ENCODE results near the gene FAN1. TPM values are rescaled to one million over a fixed set of nuclear protein-coding genes. Genes with fewer than 3 reads are reported as not detected.
A peak's percentile ranks its signal among the peaks of the same experiment; 100 is the strongest.

The FAN1 gene
- total RNA-seq, 1 experiment from 2014 or later: 27.7 TPM

DNA sequence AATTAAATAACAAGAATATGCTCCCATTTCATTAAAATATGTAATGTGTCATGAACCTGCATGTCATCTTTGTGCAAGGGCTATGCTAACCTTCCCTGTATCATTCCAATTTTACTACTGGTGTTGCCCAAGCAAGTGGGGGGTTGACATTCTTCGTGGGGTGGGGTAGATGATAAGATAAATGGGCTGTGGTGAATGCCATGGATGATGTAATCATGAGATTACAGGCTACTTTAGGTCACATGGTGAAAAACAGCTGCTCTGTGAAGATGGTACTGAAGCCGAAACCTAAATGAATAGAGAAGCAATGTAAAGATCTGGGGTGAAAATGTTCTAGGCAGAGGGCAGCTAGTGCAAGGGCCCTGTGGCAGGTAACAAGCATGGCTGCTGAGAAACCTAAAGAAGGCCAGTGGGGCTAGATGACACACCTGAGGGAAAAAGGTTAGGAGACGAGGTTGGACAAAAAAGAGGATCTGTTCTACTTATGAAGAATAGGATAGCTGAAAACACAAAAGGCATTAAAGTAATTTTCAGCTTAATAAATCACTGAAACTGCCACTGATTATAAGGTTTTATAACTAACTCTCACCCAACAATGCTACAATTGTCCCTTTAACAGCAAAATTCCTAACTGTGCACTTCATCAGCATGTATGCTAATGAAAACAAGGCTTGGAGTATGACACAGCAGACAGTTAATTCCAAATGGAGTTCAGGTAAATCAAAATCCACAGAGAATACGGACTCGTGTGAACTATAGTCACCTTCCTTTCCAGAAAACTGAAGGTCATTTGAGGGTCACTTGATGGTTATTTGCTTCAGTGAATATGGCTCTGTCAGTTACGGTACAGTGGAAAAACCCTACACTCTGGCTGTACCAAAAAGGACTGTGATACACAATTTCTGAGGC is 52.8 kb downstream of the FAN1 start:
- peak; percentile 30 for DNase-seq (ENCODE audit: low read depth)

- DNase-seq (ENCODE audit: low read depth): no peak
Measured at GRCh38 chr15:30958219-30958618, 54.5 kb downstream of the FAN1 start.

GRCh38 chr15:30962079-30962478 is 58.4 kb downstream of the FAN1 start:
- no peak for DNase-seq (ENCODE audit: low read depth)

DNA sequence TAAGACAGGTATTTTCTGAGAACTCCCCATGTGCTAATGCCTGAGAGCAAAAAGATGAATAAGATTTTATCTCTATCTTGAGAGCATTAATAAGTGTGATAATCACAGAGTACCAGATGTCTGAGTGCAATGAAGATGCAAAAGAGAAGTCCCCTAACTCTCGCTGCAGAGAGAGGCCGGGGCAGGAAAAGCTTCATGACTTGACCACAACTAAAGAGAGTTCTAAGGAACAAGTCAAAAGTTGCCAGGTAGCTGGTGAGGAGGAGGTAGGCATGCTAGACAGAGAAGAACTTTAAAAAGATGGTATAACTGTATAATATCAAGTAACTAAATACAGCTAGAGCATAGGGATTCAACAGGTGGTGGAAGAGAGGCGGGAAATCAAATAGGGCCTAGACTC is 58.9 kb downstream of the FAN1 start:
- DNase-seq (ENCODE audit: low read depth): no peak

DNA sequence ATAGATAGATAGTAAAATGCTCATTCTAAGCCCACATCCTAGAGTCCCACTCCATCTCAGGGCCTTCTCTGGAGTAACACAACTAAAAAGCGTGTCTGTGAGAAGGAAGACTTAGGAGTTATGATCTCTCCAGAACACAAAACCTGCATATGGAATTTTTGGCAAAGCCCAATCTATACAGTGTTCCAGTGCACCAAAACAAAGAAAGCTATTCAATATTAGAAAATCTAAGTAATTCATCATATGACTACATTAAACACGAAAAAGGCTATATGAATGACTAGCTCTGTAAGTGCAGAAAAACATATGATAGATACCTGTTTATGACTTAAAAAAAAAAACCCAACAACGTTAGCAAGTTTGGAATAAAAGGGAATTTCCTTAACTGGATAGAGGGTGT is 60.0 kb downstream of the FAN1 start:
- DNase-seq (ENCODE audit: low read depth): no peak

DNA sequence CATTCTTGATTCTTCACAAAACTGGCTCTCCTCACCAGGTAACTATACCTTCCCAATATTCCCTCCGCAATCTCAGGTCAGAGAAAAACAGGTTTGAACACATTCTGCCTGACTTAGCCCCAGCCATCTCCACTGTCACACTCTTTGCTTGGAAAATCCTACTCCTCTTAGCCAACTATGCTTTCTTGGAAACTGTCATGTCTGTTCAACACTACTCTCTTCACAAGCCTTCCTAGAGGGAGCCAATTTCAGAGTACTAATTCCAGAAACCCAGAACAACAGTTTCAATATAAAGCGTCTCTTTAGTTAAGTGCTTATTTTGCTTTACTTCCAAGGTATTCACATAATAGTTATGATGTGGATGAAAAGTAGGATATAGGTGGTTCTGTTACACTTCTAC is 66.0 kb downstream of the FAN1 start:
- no peak for DNase-seq (ENCODE audit: low read depth)

DNA sequence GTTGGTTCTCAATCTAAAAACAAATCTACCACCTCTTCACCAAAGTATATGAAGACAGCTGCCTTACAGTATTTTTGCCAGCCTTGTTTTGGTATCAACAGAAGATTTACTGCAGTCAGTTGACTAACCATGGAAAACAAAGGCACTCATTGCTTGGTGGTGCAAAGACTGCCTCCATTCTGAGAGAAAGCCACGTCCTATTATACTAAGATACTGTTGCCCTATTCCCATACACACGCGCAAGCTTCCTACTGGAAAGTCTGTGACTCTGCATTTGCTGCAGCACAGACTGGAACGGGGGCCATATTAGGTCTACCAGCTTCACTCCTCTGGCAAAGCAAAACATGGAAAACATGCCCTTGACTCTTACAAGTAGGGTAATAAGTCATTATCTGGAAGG is 69.7 kb downstream of the FAN1 start:
- DNase-seq (ENCODE audit: low read depth): no peak

DNA sequence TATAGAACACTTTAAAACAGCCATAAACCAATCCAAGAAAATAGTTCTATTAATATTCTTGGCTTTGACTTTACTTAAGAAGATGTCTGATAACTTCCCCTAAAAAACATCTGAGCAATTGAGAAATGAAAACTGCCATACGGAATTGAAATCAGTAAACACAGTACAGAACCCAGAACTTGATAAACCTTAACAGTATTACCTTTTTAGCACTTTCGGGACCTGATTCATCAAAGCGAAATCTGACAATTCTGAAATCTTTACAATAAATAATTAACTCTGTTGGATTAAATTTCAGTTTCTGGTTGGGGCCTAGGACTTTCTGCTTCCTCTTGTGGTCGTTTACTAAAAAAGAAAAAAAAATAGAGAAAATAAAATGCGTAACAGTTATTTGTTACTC is 70.4 kb downstream of the FAN1 start:
- no peak for DNase-seq (ENCODE audit: low read depth)

DNA sequence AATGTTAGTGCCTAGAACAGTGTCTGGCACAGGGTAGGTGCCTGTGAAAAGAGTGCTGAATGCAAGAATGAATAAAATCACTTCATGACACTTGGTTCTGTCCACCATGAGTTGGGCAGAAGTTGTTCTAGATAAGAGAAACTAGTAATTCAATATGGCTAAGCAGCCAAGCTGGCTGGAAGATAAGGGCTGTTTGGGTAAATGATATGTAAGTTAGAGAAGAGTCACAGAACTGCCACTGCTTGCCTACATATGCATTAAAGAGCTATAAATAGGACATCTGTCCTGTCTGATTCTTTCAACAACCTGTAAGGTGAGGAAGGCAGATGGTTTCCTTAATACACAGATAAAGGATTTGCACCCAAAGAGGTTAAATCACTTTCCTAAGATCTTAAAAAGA is 74.6 kb downstream of the FAN1 start:
- no peak for DNase-seq (ENCODE audit: low read depth)

DNA sequence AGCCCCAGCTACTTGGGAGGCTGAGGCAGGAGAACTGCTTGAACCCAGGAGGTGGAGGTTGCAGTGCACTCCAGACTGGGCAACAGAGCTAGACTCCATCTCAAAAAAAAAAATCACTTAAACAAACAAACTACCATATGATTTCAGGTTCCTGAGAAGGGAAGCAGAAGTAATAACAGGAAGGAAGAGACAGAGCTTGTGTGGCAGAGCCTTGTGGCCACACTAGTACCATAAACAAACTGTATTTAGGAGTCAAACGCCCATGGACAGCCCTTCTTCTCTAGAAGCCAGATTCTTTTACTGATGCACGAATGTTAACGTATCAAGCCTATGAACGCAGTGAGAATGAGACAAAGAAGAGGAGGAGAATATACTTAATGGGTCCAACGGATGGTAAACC is 75.7 kb downstream of the FAN1 start:
- no peak for DNase-seq (ENCODE audit: low read depth)

GRCh38 chr15:30984118-30984517 is 80.4 kb downstream of the FAN1 start:
- no peak for DNase-seq (ENCODE audit: low read depth)

- no peak for DNase-seq (ENCODE audit: low read depth)
Measured at GRCh38 chr15:30984542-30984941, 80.8 kb downstream of the FAN1 start.

DNA sequence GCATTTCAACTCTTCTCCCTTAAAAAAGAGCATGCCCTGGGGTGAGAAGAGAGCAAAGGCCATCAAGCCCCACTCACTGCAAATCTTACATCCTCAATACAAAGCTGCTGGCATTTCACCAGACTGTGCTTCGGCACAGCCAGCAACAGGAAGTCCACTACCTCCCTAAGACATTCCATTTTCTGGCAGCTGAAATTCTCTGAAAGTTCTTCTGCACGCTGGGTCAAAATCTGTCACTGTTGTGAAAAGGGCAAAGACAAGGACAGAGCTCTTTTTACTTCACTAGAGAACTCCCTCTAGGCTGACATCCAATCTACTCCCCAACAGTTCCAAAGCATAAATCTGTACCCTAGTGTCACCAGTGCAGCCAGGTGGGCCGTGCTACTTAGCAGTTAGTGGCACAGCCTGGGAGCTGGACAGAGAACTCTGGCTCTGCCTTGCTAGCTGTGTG is 81.4 kb downstream of the FAN1 start:
- no peak for DNase-seq (ENCODE audit: low read depth)

- no peak for DNase-seq (ENCODE audit: low read depth)
Measured at GRCh38 chr15:30990036-30990435, 86.3 kb downstream of the FAN1 start.

DNA sequence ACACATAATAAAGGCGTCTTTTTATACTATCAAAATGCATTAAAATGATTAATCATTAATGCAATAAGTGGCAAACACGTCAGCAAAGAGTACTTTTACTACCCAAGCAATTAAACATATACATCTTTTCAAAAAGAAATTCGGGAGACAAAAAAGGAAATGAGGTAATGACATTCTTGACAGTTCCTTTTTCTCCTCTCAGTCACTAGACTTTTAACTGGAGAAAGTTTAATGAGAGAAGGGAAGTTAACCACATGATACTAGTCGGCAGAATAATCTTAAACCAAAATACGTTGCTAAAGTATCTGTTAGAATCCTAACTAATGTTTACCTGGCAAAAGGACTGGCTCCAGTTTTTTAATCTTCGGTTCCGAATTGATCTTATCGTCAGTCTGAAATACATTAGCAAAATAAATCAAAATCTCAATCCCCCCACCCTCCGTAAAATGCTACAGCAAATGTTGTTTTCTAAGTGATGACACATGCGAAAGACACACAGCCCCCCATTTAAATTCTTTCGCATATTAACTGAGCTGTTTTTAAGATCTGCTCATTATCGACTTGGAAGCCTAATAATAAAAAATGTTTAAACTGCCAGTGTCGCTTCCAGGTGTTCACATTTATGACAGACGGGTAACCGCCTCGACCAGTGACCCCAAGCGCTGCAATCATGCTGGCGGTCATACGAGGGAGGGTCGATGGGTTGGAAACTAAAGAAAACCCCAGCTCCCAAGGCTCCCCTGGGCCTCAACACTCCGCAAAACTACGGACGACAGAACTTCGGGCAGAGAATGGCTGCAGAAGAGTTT is 86.9 kb downstream of the FAN1 start:
- no peak for DNase-seq (ENCODE audit: low read depth)

DNA sequence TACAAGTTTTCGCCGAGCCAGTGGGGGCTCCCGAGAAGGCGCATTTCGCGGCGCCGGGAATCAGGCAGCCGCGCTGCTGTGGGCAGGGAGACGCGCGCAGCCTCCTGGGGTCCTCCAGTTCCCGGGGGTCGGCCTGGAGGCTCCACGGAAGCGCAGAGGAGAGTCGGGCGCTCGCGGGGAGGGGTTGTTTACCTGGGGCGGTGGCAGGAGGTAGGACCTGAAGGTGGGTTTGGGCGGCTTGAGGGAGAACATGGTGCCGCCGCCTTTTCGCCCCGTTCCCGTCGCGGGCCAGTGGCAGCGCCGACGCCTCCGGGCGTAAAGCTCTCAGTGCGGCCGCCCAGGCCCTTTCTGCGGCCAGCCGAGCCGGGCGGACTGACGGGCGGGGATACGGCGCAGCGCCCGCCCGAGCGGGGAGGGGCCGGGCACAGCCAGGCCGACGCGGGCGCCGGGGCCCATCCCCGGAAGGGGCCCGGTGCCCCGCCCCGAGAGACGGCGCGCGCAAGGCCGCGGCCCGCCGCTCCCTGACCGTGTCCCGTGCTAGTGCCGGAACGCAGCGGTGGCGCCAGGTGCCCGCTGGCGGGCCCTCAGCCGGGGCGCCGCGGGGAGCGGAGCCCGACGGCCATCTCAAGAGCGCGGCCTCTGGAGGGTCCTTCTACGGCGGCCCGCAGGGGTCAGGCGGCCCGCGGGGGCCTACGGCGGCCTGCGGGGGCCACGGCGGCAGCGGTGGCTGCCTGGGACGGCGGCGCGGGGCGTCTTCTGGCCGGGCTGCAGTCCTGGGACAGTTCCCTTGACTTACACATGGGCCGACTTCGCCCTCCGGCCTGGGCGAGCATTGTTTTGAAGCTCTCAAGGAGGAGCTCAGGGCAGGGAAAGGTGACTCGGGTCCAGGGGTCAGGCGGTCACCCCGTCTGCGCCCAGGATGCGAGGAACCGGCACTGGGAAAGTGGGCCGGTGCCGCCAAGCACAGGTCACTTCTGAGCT is 87.8 kb downstream of the FAN1 start, which contains the start of gene MTMR10:
Gene MTMR10 (minus strand): TSS at position 374 of the 981 bp plus-strand sequence. CDS start 122 bp downstream, at position 252.
- DNase-seq (ENCODE audit: low read depth): peak; percentile 86

DNA sequence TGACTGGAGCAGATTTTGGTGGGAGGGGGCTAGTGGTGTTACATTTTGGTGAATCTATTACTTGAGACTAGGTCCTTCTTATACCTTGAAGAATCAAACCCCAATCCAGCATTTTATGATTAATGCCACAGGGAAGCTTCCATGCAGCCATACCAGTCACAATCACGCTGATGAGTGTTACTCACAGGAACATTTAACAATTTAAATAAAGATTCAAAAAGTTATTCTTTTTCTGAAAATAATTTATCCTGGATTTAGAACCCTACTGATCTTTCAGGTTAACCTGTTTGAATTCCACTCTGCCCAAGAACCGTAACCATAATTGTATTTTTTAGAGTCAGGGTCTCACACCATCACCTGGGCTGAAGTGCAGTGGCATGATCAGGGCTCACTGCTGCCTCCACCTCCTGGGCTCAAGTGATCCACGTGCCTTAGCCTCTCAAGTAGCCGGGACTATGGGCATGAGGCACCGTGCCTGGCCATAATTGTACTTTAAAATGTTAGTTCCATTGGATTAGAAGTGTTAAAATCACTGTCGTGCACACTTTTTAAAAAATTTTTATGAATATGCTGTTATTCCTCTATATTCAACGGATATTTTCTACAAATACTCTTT is 88.6 kb downstream of the FAN1 start:
- peak; percentile 17 for DNase-seq (ENCODE audit: low read depth)

Measured in Daoy (cell line).